Omental fat pad (tissue), 4 donors: Measurements from ENCODE around the gene CYP27B1. TPM values are rescaled to one million over a fixed set of nuclear protein-coding genes. Genes with fewer than 3 reads are reported as not detected.

ENCODE experiments used
- ATAC-seq: fragments of 150-250 bp; one replicate; pipeline ENCODE4 v1.9.1; 2016; ENCODE audit warnings: mild to moderate bottlenecking, moderate library complexity; ENCODE audit not compliant: low FRiP score
- DNase-seq: peaks from one replicate; pipeline ENCODE4 v3.0.0-alpha.2; 2019; ENCODE audit warnings: low spot score
- CTCF ChIP-seq, 3 donors: fragments of 450-650 bp; IDR thresholded peaks; one replicate each; pipeline ENCODE4 v1.5.1; 2016 to 2017; ENCODE audit warnings: antibody characterized with exemption in 3 of 3, mild to moderate bottlenecking in 3 of 3, moderate library complexity in 2 of 3
- total RNA-seq, 4 donors: library from RNA; depleted of rRNA; stranded (reverse); fragments of >200 nt; gene quantifications; one replicate each; pipeline ENCODE4 v1.1.0, GENCODE V29; 2016

CYP27B1 gene
- total RNA-seq, 4 donors from 2014 or later = 0.19 to 5.6 (median 2.8) TPM; not detected in 1

- ATAC-seq (no peak), DNase-seq (no peak)
- no peak for TF ChIP-seq CTCF (IDR thresholded peaks at IDR 0.05)
Measured at GRCh38 chr12:57734591-57734990, 32.3 kb downstream of the CYP27B1 start.

- ATAC-seq = no peak
- DNase-seq = no peak
- TF ChIP-seq CTCF (IDR thresholded peaks at IDR 0.05) = no peak
Measured at GRCh38 chr12:57733928-57734327, 33.0 kb downstream of the CYP27B1 start.

- no peak for ATAC-seq
- TF ChIP-seq CTCF (IDR thresholded peaks at IDR 0.05) = no peak
- DNase-seq = no peak
Measured at GRCh38 chr12:57732726-57733593, 33.9 kb downstream of the CYP27B1 start.

- DNase-seq (no peak), ATAC-seq (no peak)
- no peak for TF ChIP-seq CTCF (IDR thresholded peaks at IDR 0.05)
Measured at GRCh38 chr12:57732270-57732669, 34.6 kb downstream of the CYP27B1 start.

GRCh38 chr12:57731411-57732080, 35.3 kb downstream of the CYP27B1 start:
- no peak for TF ChIP-seq CTCF (IDR thresholded peaks at IDR 0.05)
- ATAC-seq = no peak
- DNase-seq = no peak

GRCh38 chr12:57730336-57731067, 36.4 kb downstream of the CYP27B1 start:
- ATAC-seq (no peak), DNase-seq (no peak)
- no peak for TF ChIP-seq CTCF (IDR thresholded peaks at IDR 0.05)
